HG03342 (cell line): ENCODE results near the gene THBS1.

Experiments
- ATAC-seq: cut with Tn5 transposase; IDR thresholded peaks from one replicate; pipeline ENCODE4 v1.9.1; 2021; ENCODE audit warnings: mild to moderate bottlenecking, moderate library complexity; ENCODE audit not compliant: unreplicated experiment

THBS1 gene

GRCh38 chr15:39629371-39629770 lies 48.5 kb downstream of the THBS1 start:
- no peak for ATAC-seq

DNA sequence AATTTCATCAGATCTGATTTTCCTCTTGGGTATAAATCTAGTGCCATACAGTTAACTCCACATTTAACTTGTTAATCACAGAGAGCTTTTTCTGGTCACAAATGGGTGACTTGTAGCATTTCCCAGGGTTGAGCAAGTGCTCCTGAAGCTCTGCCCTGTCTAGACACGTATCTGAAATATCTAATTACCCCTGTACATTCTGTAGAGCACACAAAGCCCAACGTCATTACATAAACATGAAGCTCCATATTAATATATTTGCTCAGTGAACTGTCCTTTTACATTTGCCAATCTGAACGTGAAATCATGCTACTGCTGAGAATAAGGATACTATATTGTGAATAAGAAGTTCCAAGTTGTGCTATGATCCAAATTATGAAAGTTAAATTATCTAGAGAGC lies 49.0 kb downstream of the THBS1 start:
- no peak for ATAC-seq

GRCh38 chr15:39631357-39631756 lies 50.5 kb downstream of the THBS1 start:
- ATAC-seq: no peak

GRCh38 chr15:39638041-39638440 lies 57.2 kb downstream of the THBS1 start:
- ATAC-seq: no peak

GRCh38 chr15:39639037-39639436 lies 58.2 kb downstream of the THBS1 start:
- ATAC-seq: no peak

DNA sequence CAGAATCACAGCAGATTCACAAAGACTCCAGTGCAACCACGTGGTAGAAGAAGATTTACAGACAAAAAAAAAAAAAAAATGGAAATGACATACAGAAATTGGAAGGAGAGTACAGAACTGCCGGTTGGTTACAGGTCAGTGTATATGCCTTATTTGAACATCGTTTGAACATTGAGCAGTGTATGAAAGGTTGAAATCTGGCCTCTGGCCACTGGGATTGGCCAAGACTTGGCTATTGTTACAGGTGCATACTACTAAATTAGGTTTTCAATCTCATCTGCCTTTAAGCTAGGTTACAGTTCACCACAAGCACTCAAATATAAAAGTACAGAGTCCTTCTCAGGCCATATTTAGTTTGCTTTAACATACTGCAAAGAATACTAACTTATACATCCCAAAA lies 59.8 kb downstream of the THBS1 start:
- no peak for ATAC-seq

DNA sequence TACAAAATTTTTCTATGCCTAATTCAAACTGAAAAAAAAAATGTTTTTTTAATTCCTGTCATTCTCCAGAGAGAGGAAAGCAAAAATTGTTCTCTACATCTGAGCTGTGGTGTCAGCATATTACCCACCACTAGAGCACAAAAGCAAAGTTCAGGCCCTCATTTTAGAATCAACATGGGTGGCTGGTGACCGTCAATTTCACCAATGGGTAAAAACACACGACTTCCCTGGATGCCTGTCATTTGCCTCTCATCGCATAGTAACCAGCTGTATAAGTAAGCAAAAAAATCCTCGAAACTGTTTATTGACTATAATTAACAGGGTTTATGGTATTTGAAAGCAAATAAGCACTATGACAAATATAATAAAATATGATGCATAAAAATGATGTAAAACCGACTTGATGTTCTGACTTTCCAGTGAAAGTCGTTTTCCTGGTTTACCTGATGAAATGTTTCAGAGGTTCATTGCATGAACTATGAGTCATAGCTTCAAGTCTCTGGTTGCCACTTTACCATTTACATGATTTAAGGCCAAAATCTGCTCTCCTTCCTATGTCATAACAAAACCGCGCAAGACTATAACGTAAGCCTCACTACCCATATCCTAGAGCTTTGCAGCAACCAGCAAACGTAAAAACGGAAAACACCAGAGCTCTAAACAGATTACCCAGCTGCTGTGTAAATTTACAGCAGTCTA lies 60.5 kb downstream of the THBS1 start:
- no peak for ATAC-seq

DNA sequence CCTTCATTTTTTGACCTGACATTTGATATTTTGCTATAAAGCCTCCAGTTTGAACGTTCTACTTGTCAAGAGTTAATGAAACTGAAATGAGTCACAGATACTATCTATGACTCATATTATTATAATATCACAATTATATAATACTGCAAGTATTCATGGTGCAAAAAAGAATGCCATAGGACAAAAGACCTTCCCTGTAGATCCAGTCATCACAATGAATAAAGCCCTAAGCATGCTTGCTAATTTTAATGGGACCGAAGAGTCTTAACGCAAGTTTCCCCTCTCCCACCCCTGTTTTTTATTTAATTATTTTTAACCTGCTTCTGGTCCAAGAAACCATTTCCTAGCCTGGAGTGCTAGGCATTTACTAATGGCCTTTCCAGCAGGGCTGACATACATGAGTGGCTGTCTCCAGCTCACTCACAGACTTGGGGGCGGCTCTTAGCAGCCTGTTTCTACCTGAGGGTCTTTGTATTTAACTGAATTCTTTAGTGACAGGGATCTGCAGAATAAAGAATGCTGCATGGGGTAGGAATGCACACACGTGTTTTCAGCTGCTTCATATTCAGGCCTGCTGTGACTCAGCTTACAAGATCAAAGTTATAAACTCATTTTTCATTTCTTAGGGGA lies 61.2 kb downstream of the THBS1 start:
- no peak for ATAC-seq

- no peak for ATAC-seq
Observed at GRCh38 chr15:39643727-39644126, 62.8 kb downstream of the THBS1 start.

GRCh38 chr15:39644136-39644535 lies 63.3 kb downstream of the THBS1 start:
- no peak for ATAC-seq

DNA sequence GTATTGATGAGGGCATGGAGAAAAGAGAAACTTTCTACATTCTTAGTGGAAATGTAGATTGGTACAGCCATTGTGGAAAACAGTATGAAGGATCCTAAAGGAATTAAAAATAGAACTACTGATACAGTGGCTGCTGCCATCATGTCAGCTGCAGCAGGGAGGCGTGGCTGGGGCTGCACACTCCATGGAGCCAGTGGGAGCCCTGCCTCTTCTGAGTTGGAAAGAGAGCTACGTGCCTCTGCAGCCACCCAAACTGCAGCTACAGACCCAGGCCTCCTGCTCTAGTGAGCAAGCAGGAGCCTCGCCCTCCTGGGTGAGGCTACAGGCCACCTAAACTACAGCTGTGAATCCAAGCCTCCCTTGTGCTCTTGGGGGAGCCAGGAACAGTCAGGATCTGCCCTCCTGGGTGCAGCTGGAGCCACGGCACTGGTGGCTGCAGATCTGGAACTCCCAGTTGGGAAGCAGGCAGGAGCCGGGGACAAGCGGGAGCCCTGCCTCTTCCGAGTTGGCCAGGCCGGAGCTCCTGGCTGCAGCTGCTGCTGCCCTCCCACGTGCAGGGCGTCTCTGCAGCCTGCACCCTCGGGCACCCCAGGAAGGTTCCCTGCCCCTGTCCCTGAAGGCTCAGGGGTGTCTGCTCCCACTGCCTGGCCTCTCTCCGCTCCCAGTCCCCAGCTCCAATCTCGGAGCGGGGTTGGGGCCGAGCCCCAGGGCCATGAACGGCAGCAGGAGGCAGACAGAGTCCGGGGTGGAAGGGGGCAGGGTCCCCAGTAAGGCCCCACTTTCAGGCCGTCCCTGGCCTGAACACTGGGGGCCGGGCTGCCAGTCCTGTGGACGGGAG lies 64.5 kb downstream of the THBS1 start:
- ATAC-seq: no peak

- ATAC-seq: no peak
Observed at GRCh38 chr15:39645976-39646257, 65.0 kb downstream of the THBS1 start.

GRCh38 chr15:39646425-39646824 lies 65.5 kb downstream of the THBS1 start:
- ATAC-seq: no peak
